H1 (cell line): ENCODE measurements around the gene EOLA1. TPM values are rescaled to one million over a fixed set of nuclear protein-coding genes. Genes with fewer than 3 reads are reported as not detected.

Experiments used
- CTCF ChIA-PET: fragments of 300-600 bp; sonication (Branson Sonifier 250); formaldehyde crosslinking; loops from one replicate; lab custom pipeline; 2021; ENCODE audit not compliant: partially characterized antibody; lab: Charles Lee
- POLR2A ChIA-PET: fragments of 300-600 bp; sonication (Branson Sonifier 250); formaldehyde crosslinking; loops from one replicate; lab custom pipeline; 2021; ENCODE audit warnings: inconsistent platforms; ENCODE audit not compliant: partially characterized antibody; lab: Charles Lee
- DNase-seq, 2 experiments: peaks; one replicate each; pipeline versions ENCODE4 v3.0.0 to v3.0.0-alpha.2; 2010 to 2022; ENCODE audit warnings: low spot score in 2 of 2, low read depth in 1 of 2, mixed read lengths in 1 of 2
- FAIRE-seq: peaks from 2 replicates; lab custom pipeline; 2011; peaks lifted over from hg19 to GRCh38; lab: Jason Lieb, UNC
- H2AFZ ChIP-seq: 2 replicates; pipeline ENCODE4 v1.8.1; 2012; ENCODE audit warnings: low read length, inconsistent platforms
- H2AK5ac ChIP-seq: 2 replicates; pipeline ENCODE4 v1.6.1; 2013; ENCODE audit warnings: low read depth, low read length
- H2BK120ac ChIP-seq: replicated peaks from 2 replicates; pipeline ENCODE3; 2013; ENCODE audit warnings: low read depth, low read length, inconsistent platforms
- H2BK12ac ChIP-seq: 2 replicates; pipeline ENCODE4 v1.6.1; 2013; ENCODE audit warnings: low read depth, low read length
- H2BK15ac ChIP-seq: 2 replicates; pipeline ENCODE4 v1.6.1; 2013; ENCODE audit warnings: low read length
- H2BK20ac ChIP-seq: 2 replicates; pipeline ENCODE4 v1.6.1; 2013; ENCODE audit warnings: low read length
- H2BK5ac ChIP-seq: 2 replicates; pipeline ENCODE4 v1.6.1; 2013; ENCODE audit warnings: low read depth, low read length
- H3K14ac ChIP-seq: 2 replicates; pipeline ENCODE4 v1.6.1; 2013; ENCODE audit warnings: inconsistent platforms; ENCODE audit not compliant: insufficient read length
- H3K18ac ChIP-seq: 2 replicates; pipeline ENCODE4 v1.6.1; 2013; ENCODE audit warnings: low read length; ENCODE audit errors: extremely low read depth
- H3K23ac ChIP-seq: 2 replicates; pipeline ENCODE4 v1.6.1; 2013; ENCODE audit warnings: inconsistent platforms; ENCODE audit not compliant: insufficient read length
- H3K23me2 ChIP-seq: 2 replicates; pipeline ENCODE4 v1.6.1; 2013; ENCODE audit warnings: low read depth, low read length
- H3K27ac ChIP-seq: 2 replicates; pipeline ENCODE4 v1.6.1; 2011; ENCODE audit warnings: low read depth, low read length, inconsistent platforms
- H3K27me3 ChIP-seq, 4 experiments: replicated peaks in 1 of 4; 1 replicate in 1 of 4; 2 replicates in 3 of 4; pipeline versions ENCODE4 v1.6.1 to v1.8.1; 2011 to 2013; ENCODE audit warnings: low read length in 3 of 4, mild to moderate bottlenecking in 3 of 4, inconsistent platforms in 2 of 4, mixed read lengths in 2 of 4, moderate library complexity in 1 of 4; ENCODE audit not compliant: control insufficient read depth in 3 of 4, insufficient read depth in 3 of 4; ENCODE audit errors: extremely low read depth in 1 of 4
- H3K36me3 ChIP-seq, 4 experiments: 2 replicates each; pipeline versions ENCODE4 v1.6.1 to v1.8.1; 2011 to 2013; ENCODE audit warnings: mild to moderate bottlenecking in 4 of 4, low read length in 3 of 4, moderate library complexity in 2 of 4, control low read depth in 1 of 4, inconsistent platforms in 1 of 4; ENCODE audit not compliant: insufficient read depth in 4 of 4, control insufficient read depth in 2 of 4
- H3K4ac ChIP-seq: replicated peaks from 2 replicates; pipeline ENCODE3; 2013; ENCODE audit warnings: low read length, low read depth, mixed read lengths, inconsistent platforms; ENCODE audit not compliant: insufficient read length
- H3K4me1 ChIP-seq, 4 experiments: replicated peaks in 1 of 4; 1 replicate in 1 of 4; 2 replicates in 3 of 4; pipeline versions ENCODE4 v1.6.1 to v1.8.1; 2011 to 2013; ENCODE audit warnings: low read length in 3 of 4, inconsistent platforms in 2 of 4, mixed read lengths in 1 of 4; ENCODE audit not compliant: insufficient read depth in 4 of 4, control insufficient read depth in 3 of 4
- H3K4me2 ChIP-seq, 2 experiments: 2 replicates each; pipeline versions ENCODE4 v1.6.1 to v1.8.1; 2011 to 2013; ENCODE audit warnings: low read depth in 2 of 2, low read length in 2 of 2, control low read depth in 1 of 2, inconsistent platforms in 1 of 2, mild to moderate bottlenecking in 1 of 2; ENCODE audit not compliant: insufficient read depth in 1 of 2
- H3K4me3 ChIP-seq, 4 experiments: fragments of 200-600, 300-600 bp in 1 of 4; sonication (generic), shearing (Covaris generic), sonication (Bioruptor Twin) in 1 of 4; 2 replicates each; pipeline versions ENCODE4 v1.5.1 to v1.8.1; 2011 to 2016; ENCODE audit warnings: low read length in 4 of 4, low read depth in 3 of 4, control low read depth in 2 of 4, inconsistent platforms in 2 of 4, mild to moderate bottlenecking in 2 of 4, mixed read lengths in 1 of 4, moderate library complexity in 1 of 4; ENCODE audit not compliant: insufficient read depth in 2 of 4; ENCODE audit errors: extremely low read depth in 1 of 4
- H3K56ac ChIP-seq: replicated peaks from 2 replicates; pipeline ENCODE3; 2013; ENCODE audit warnings: low read depth, mild to moderate bottlenecking, mixed read lengths, low read length, inconsistent platforms; ENCODE audit not compliant: insufficient read length
- H3K79me1 ChIP-seq: 2 replicates; pipeline ENCODE4 v1.6.1; 2013; ENCODE audit warnings: low read depth, low read length, control low read depth
- H3K79me2 ChIP-seq, 2 experiments: 2 replicates each; pipeline versions ENCODE4 v1.6.1 to v1.8.1; 2012 to 2013; ENCODE audit warnings: low read length in 2 of 2, mild to moderate bottlenecking in 2 of 2, inconsistent platforms in 1 of 2; ENCODE audit not compliant: insufficient read depth in 2 of 2, control insufficient read depth in 1 of 2
- H3K9ac ChIP-seq, 4 experiments: replicated peaks in 1 of 4; 1 replicate in 1 of 4; 2 replicates in 3 of 4; pipeline versions ENCODE4 v1.6.1 to v1.8.1; 2011 to 2013; ENCODE audit warnings: low read depth in 3 of 4, low read length in 3 of 4, control low read depth in 2 of 4, mild to moderate bottlenecking in 2 of 4, moderate library complexity in 2 of 4, inconsistent platforms in 1 of 4; ENCODE audit errors: extremely low read depth in 1 of 4
- H3K9me3 ChIP-seq, 2 experiments: 2 replicates each; pipeline versions ENCODE4 v1.6.1 to v1.8.1; 2012 to 2013; ENCODE audit warnings: mild to moderate bottlenecking in 2 of 2, moderate library complexity in 2 of 2, control low read depth in 1 of 2, inconsistent platforms in 1 of 2, low read depth in 1 of 2, low read length in 1 of 2, mixed read lengths in 1 of 2; ENCODE audit not compliant: insufficient read depth in 2 of 2
- H4K20me1 ChIP-seq, 2 experiments: replicated peaks in 1 of 2; 2 replicates each; pipeline versions ENCODE3 to v1.8.1; 2011 to 2013; ENCODE audit warnings: inconsistent platforms in 2 of 2, low read length in 2 of 2, mild to moderate bottlenecking in 1 of 2; ENCODE audit not compliant: insufficient read depth in 2 of 2, control insufficient read depth in 1 of 2
- H4K5ac ChIP-seq: 2 replicates; pipeline ENCODE4 v1.6.1; 2013; ENCODE audit warnings: low read length, low read depth, mixed read lengths, inconsistent platforms; ENCODE audit not compliant: insufficient read length
- H4K8ac ChIP-seq: 2 replicates; pipeline ENCODE4 v1.8.0; 2013; ENCODE audit warnings: mild to moderate bottlenecking, moderate library complexity, low read length, inconsistent platforms; ENCODE audit not compliant: insufficient read depth; ENCODE audit errors: extremely low read depth
- H4K91ac ChIP-seq: replicated peaks from 2 replicates; pipeline ENCODE3; 2013; ENCODE audit warnings: low read length, mixed read lengths, inconsistent platforms; ENCODE audit not compliant: insufficient read length
- BACH1 ChIP-seq: IDR thresholded peaks from 2 replicates; pipeline ENCODE4 v1.6.1; 2012; ENCODE audit warnings: low read length, improper control_type of control experiment
- BRCA1 ChIP-seq: IDR thresholded peaks from 2 replicates; pipeline ENCODE4 v1.6.1; 2012; ENCODE audit warnings: low read depth, low read length, improper control_type of control experiment
- WGBS, 2 experiments: shearing (Covaris generic) in 1 of 2; methylation state at CpG; one replicate each; pipeline versions ENCODE4 v1.1.6 to v1.1.7; 2013 to 2015; ENCODE audit warnings: low lambda C conversion rate in 2 of 2, mixed read lengths in 2 of 2, inconsistent platforms in 1 of 2, low coverage in 1 of 2, missing lambda C conversion rate in 1 of 2; ENCODE audit not compliant: insufficient replicate concordance in 2 of 2, insufficient coverage in 1 of 2, insufficient read length in 1 of 2; ENCODE audit errors: extremely low coverage in 1 of 2, missing lambda C conversion rate in 1 of 2; 5-methylcytosine and 5-hydroxymethylcytosine counted together
- polyA plus RNA-seq, 7 experiments: library from polyadenylated mRNA; depleted of rRNA in 3 of 7; stranded (reverse) in 5 of 7; unstranded in 2 of 7; fragments of >200 nt in 5 of 7; fragments of 200-250 nt in 2 of 7; gene quantifications; 1 replicate in 5 of 7; 2 replicates in 1 of 7; 4 replicates in 1 of 7; pipeline versions ENCODE4 v1.2.1 to v1.2.3, GENCODE V29; 2011 to 2013; ENCODE audit warnings: missing spikeins in 2 of 7, mixed read lengths in 2 of 7
- total RNA-seq: library from RNA; stranded (reverse); fragmentation: NEBNext Ultra II Directional; extraction: Animal tissue kit (Norgen Biotek cat#: 25700); gene quantifications from 2 replicates; pipeline ENCODE4 v1.2.1, GENCODE V29; 2021

The EOLA1 gene
- total and polyA plus RNA-seq, 2 of the 8 experiments (the other 6 are each of a cell fraction or from before 2014, with no cell fraction given): 5.4 to 7.6 TPM

- no peak overlapping the region for H3K4ac ChIP-seq
- H2BK120ac ChIP-seq: no peak overlapping the region
- no peak overlapping the region for H2BK20ac ChIP-seq
- H3K14ac ChIP-seq: no peak overlapping the region
- no peak overlapping the region for H2BK5ac ChIP-seq
- H4K91ac ChIP-seq: no peak overlapping the region
- no peaks in the 10 kb centered on the region for H3K79me2 ChIP-seq
- no peaks in the 10 kb centered on the region for H3K9me3 ChIP-seq
- H2AFZ ChIP-seq: no peak overlapping the region
- no peak overlapping the region for H3K4me3 ChIP-seq
- ChIA-PET CTCF (no interaction called here), POLR2A (no interaction called here)
- H3K23ac ChIP-seq: no peak overlapping the region
- no peak overlapping the region for H3K18ac ChIP-seq
- H3K56ac ChIP-seq: no peak overlapping the region
- TF ChIP-seq BRCA1: no peak
- TF ChIP-seq BACH1: no peak
- 94% methylated on average over 2 of the region's 2 CpGs; no CpG with 5 or more reads in 1 of the 2 experiments for WGBS, 2 experiments
- DNase-seq (no peak), FAIRE-seq (no peak)
- no peak overlapping the region for H4K5ac ChIP-seq
- no peak overlapping the region for H2BK12ac ChIP-seq
- no peaks in the 10 kb centered on the region for H3K27me3 ChIP-seq
- no peaks in the 10 kb centered on the region for H3K79me1 ChIP-seq
- no peak overlapping the region for H4K8ac ChIP-seq
- H4K20me1 ChIP-seq: no peaks in the 10 kb centered on the region
- no peak overlapping the region for H3K4me2 ChIP-seq
- no peak overlapping the region for H2BK15ac ChIP-seq
- no peak overlapping the region for H3K9ac ChIP-seq
- H3K4me1 ChIP-seq: no peaks in the 10 kb centered on the region
- peaks cover 0 to 10% (median 2%) of the 10 kb centered on the region in 4 experiments; a peak in 6 of 8 replicates for H3K36me3 ChIP-seq
- no peak overlapping the region for H3K27ac ChIP-seq
- no peaks in the 10 kb centered on the region for H3K23me2 ChIP-seq
- H2AK5ac ChIP-seq: no peak overlapping the region
Observed at GRCh38 chrX:149497626-149498025, 43.2 kb upstream of the EOLA1 start.
